ENCODE measurements around the gene FHOD3.
A peak's percentile ranks its signal among the peaks of the same experiment; 100 is the strongest.
"Not testable (repeated sequence)": the region's sequence is repeated elsewhere in the genome, so short reads cannot be mapped to it uniquely, and the experiment has no call there.

Gene FHOD3

DNA sequence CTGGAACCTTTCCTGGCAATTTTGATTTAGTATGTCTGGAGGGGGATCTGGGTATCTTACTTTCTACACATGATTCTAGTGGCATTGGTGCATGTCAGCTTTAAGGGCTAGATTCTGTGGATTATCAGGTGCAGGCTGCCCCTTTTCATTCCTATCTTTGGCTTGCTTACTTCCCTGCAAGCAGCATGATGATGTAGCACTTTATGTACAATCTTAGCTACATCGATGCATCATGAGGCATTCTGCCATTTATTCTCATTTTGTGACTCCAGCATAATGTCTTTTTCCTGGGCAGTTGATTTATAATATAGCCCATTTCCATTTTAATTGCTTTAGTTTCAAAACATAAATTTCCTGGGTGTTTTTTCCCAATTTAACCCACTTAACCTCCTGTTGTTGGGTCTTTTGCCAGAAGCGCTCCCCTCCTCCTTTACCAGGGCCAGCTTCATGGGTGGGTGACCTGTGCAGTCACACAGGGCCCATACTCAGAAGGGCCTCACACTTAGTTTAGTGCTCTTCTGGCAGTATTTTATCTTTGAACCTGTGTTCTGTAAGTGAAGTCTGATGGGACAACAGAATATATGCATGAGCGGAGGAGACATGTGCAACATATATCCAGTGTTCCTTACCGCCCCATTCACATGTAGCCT, 495.2 kb downstream of the FHOD3 start:
- FAIRE-seq (no peak), DNase-seq (ENCODE audit: insufficient read length) (no peak)
- no peak for TF ChIP-seq TAF1 (IDR thresholded peaks at IDR 0.05; ENCODE audit: borderline replicate concordance, low read depth, low read length)
- no peak for TF ChIP-seq POLR2AphosphoS5 (IDR thresholded peaks at IDR 0.05; ENCODE audit: low read depth, low read length)
- no peak for TF ChIP-seq POLR2A (IDR thresholded peaks at IDR 0.05; ENCODE audit: low read depth, low read length)

DNA sequence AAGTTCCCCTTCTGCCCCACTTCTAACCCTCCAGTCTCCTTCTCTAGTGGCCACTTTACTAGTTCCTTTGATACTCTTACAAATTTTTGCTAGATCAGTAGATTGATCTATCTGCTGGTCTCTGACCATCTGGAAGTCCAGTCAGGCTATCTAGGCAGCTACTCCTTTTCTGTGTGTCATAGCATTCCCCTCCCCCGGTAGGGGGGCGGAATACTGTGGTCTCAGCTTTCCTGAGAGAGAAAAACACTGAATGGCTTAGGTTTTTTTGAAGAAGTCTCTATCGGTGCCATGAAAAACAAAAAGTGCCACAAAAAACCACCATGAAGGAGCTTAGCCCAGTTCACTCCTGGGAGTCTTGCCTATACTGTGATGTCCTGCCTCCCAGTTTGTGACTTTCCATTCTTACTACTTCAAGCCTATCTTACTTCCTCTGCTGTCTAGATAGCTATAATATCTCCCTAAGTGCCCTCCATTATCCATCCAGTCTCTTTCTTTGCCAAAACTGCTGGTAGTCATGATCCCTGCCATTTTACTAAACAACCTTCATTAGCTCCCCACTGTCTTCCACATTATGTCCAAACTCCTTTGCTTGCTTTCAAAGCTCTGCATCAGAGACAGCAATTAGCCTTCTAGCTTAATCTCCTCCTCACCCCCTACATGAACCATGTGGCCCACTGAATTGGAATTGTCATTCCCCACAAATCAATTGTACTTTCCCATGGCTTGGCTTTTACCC, 501.4 kb downstream of the FHOD3 start:
- no peak for DNase-seq (ENCODE audit: insufficient read length)
- TF ChIP-seq POLR2A (IDR thresholded peaks at IDR 0.05; ENCODE audit: low read depth, low read length) = no peak
- TF ChIP-seq POLR2AphosphoS5 (IDR thresholded peaks at IDR 0.05; ENCODE audit: low read depth, low read length) = no peak
- no peak for TF ChIP-seq TAF1 (IDR thresholded peaks at IDR 0.05; ENCODE audit: borderline replicate concordance, low read depth, low read length)
- FAIRE-seq = no peak

GRCh38 chr18:36805105-36805504, 507.6 kb downstream of the FHOD3 start:
- no peak for TF ChIP-seq TAF1 (IDR thresholded peaks at IDR 0.05; ENCODE audit: borderline replicate concordance, low read depth, low read length)
- FAIRE-seq = no peak
- DNase-seq (ENCODE audit: insufficient read length) = no peak

- DNase-seq (ENCODE audit: insufficient read length) = no peak
- no peak for FAIRE-seq
- TF ChIP-seq TAF1 (IDR thresholded peaks at IDR 0.05; ENCODE audit: borderline replicate concordance, low read depth, low read length) (no peak), POLR2A (IDR thresholded peaks at IDR 0.05; ENCODE audit: low read depth, low read length) (no peak), POLR2AphosphoS5 (IDR thresholded peaks at IDR 0.05; ENCODE audit: low read depth, low read length) (no peak)
Observed at GRCh38 chr18:36808681-36809080, 511.2 kb downstream of the FHOD3 start.

DNA sequence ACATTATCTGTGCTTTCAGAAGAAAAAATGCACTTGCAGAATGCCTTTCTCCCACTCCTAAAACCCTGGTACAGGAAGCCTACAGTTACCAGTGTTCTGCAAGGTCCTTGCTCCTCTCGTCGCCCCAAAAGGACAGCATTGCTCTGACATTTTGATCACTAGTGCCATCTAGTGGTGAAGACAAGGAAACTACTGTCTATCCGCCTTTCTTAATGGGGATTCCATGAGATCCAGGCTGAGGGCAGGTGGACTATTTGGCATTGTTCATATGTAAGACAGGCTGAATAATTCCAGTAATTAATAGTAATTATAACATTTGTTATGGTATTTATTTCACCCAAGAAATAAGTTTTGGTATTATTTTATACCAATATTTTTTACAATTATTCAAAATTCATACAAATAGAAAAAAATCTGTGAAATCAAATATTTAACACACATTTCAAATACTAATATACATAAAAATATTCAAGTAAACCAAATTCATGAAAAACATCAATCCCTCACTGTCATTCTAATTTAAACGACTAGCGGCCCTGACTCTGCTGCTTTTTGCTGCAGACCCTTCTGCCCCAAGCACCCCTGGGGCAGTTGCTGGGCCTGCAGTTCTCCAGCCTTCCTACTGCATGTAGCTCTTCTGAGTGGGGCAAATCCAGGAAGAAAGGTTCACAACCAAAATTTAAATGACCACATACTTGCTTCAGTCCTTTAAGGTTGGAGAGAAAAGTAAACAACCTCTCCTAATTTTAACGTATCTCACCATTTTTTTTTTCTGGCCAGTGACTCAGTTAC, 512.3 kb downstream of the FHOD3 start:
- FAIRE-seq = peak; percentile 84
- DNase-seq (ENCODE audit: insufficient read length) = peak; percentile 31

DNA sequence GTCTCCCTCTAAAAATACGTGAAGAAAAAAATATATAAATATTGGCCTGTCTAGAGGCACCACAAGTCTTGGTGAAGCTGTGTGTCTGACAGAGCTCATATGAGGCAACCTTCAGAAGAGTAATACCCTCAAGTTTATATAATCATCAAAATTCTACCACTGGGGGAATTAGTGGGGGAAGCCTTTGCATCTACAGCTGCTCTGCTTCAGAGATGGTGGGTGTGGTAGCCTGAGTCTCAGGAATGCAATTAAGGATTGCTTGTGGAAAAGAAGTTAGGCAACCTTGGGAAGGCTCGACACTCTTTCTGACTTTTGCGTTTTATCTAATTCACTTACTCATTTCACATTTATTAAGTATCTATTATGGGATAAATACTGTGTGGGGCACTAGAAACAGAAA, 513.9 kb downstream of the FHOD3 start:
- FAIRE-seq (no peak), DNase-seq (ENCODE audit: insufficient read length) (no peak)
- TF ChIP-seq POLR2AphosphoS5 (IDR thresholded peaks at IDR 0.05; ENCODE audit: low read depth, low read length) = no peak
- no peak for TF ChIP-seq POLR2A (IDR thresholded peaks at IDR 0.05; ENCODE audit: low read depth, low read length)
- TF ChIP-seq TAF1 (IDR thresholded peaks at IDR 0.05; ENCODE audit: borderline replicate concordance, low read depth, low read length) = no peak

More for the DNA sequence above, 512.3 kb downstream of the FHOD3 start:
- TF ChIP-seq POLR2A (IDR thresholded peaks at IDR 0.05; ENCODE audit: low read depth, low read length) = no peak
- no peak for TF ChIP-seq POLR2AphosphoS5 (IDR thresholded peaks at IDR 0.05; ENCODE audit: low read depth, low read length)
- TF ChIP-seq TAF1 (IDR thresholded peaks at IDR 0.05; ENCODE audit: borderline replicate concordance, low read depth, low read length) = no peak

- FAIRE-seq (no peak), DNase-seq (ENCODE audit: insufficient read length) (no peak)
- TF ChIP-seq POLR2A (IDR thresholded peaks at IDR 0.05; ENCODE audit: low read depth, low read length) (no peak), POLR2AphosphoS5 (IDR thresholded peaks at IDR 0.05; ENCODE audit: low read depth, low read length) (no peak), TAF1 (IDR thresholded peaks at IDR 0.05; ENCODE audit: borderline replicate concordance, low read depth, low read length) (no peak)
Observed at GRCh38 chr18:36811955-36812354, 514.4 kb downstream of the FHOD3 start.

DNA sequence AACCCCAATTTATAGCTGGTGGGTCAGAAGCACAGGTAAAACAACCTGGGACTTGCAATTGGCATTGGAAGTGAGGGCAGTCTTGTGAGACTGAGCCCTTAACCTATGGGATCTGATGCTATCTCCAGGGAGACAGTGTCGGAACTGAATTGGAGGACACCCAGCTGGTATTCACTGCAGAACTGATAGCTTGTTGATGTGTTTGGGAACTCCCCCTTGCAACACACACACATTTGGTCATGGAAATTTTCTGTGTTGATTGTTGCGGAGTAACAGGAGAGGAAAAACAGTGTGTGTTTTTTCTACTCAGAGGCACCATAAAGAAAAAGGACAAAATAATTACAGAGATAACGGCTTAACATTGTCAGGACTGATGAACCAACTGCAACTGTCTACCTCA, 515.2 kb downstream of the FHOD3 start:
- FAIRE-seq = no peak
- no peak for DNase-seq (ENCODE audit: insufficient read length)
- TF ChIP-seq POLR2AphosphoS5 (IDR thresholded peaks at IDR 0.05; ENCODE audit: low read depth, low read length) = no peak

DNA sequence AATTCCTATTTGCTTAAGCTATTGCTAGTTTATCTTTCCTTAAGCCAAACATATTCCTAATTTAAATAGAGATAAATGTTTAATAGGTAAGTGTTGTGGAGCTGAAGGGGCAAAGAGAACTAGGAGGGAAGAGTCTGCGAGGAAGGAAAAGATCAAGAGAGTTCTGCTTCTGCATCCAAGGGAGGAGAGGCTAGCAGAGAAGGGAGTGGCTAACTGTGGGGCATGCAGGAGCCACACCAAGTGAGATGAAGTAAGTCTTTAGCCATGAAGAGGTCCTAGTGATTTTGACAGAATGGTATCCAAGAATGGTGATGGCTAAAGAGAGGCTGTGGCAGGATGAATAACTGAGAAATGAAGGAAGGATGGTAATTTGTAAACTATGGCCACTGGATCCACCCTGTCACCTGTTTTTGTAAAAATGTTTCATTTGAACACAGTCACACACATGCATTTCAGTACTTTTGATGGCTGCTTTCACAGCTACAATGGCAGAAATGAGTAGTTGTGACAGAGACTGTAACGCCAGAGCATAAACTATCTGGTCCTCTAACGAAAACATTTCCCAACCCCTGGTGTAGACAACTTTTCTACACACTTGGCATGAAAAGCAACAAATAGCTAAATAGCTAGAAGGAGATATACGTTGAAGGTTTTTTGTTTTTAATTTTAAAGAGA, 515.7 kb downstream of the FHOD3 start:
- DNase-seq (ENCODE audit: insufficient read length) (no peak), FAIRE-seq (no peak)
- TF ChIP-seq POLR2A (IDR thresholded peaks at IDR 0.05; ENCODE audit: low read depth, low read length) (no peak), TAF1 (IDR thresholded peaks at IDR 0.05; ENCODE audit: borderline replicate concordance, low read depth, low read length) (no peak), POLR2AphosphoS5 (IDR thresholded peaks at IDR 0.05; ENCODE audit: low read depth, low read length) (no peak)

GRCh38 chr18:36813824-36814223, 516.3 kb downstream of the FHOD3 start:
- FAIRE-seq = no peak
- TF ChIP-seq TAF1 (IDR thresholded peaks at IDR 0.05; ENCODE audit: borderline replicate concordance, low read depth, low read length) (no peak), POLR2AphosphoS5 (IDR thresholded peaks at IDR 0.05; ENCODE audit: low read depth, low read length) (no peak), POLR2A (IDR thresholded peaks at IDR 0.05; ENCODE audit: low read depth, low read length) (no peak)

GRCh38 chr18:36814994-36815393, 517.5 kb downstream of the FHOD3 start:
- FAIRE-seq = no peak

More at GRCh38 chr18:36813824-36814223, 516.3 kb downstream of the FHOD3 start:
- no peak for DNase-seq (ENCODE audit: insufficient read length)

GRCh38 chr18:36816096-36816495, 518.6 kb downstream of the FHOD3 start:
- DNase-seq (ENCODE audit: insufficient read length); FAIRE-seq: not testable (repeated sequence)

More at GRCh38 chr18:36814994-36815393, 517.5 kb downstream of the FHOD3 start:
- TF ChIP-seq TAF1 (IDR thresholded peaks at IDR 0.05; ENCODE audit: borderline replicate concordance, low read depth, low read length) (no peak), POLR2AphosphoS5 (IDR thresholded peaks at IDR 0.05; ENCODE audit: low read depth, low read length) (no peak), POLR2A (IDR thresholded peaks at IDR 0.05; ENCODE audit: low read depth, low read length) (no peak)
- DNase-seq (ENCODE audit: insufficient read length) = no peak

Measured in GM12892 (cell line).